Anterior cingulate cortex (tissue), 58 donors: ENCODE data around the gene NFS1.
A peak's percentile ranks its signal among the peaks of the same experiment; 100 is the strongest.

Experiments used
- DNase-seq, 58 donors: peaks; one replicate each; lab custom pipeline; 2025; lab: John Stamatoyannopoulos, UW

The NFS1 gene

DNA sequence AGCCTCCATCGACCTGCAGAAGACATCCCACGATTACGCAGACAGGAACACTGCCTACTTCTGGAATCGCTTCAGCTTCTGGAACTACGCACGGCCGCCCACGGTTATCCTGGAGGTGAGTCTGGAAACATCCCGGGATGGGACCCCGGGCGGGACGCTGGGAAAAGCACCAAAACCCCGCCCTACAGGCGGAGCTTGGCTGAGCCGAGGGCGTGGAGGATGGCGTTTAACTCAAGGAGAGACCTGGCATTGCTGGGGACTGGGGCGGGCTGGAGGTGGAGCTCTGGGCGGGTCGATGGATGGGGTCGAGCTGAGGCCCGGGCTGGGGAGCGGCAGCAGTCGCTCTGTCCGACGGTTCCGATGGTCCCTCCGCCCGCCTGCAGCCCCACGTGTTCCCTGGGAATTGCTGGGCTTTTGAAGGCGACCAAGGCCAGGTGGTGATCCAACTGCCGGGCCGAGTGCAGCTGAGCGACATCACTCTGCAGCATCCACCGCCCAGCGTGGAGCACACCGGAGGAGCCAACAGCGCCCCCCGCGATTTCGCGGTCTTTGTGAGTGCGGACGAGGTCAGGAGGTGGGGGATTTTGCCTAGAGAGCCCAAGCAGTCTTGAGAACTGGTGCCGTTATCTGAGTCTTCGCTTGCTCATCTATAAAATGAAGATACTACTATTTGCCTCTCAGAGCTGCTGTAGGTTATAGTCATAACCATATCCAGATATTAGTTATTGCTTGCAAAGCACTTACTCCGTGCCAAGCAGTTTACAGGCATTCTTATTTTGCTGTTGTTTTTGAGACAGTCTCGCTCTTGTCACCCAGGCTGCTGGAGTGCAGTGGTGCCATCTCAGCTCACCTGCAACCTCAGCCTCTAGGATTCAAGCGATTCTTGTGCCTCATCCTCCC is 79.7 kb downstream of the NFS1 start:
- DNase-seq: peak in 42 of 58 donors; percentile 12 to 73 (median 41)

- peak in 5 of 58 donors; percentile 11 to 39 (median 29) for DNase-seq
Measured at GRCh38 chr20:35618263-35619131, 80.7 kb downstream of the NFS1 start.
